Amniotic stem cell (primary cell): Measurements from ENCODE around the gene GGPS1.
"Not testable (repeated sequence)": the region's sequence is repeated elsewhere in the genome, so short reads cannot be mapped to it uniquely, and the experiment has no call there.

Source experiments
- DNase-seq: peaks from one replicate; lab custom pipeline; 2025; lab: John Stamatoyannopoulos, UW

The GGPS1 gene

DNA sequence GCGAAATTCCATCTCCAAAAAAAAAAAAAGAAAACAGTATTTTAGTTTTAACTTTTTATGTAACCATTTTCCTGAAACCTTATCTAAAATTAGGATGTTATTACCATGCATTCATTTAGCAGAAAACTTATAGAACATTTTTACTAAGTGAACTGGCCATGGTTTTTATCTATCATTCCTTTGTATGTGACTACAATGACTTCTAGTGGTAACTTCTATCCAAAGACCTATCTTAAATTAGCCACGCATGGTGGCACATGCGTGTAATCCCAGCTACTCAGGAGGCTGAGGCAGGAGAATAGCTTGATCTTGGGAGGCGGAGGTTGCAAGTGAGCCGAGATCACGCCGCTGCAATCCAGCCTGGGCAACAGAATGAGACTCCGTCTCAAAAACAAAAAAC, 11.4 kb downstream of the GGPS1 start:
- DNase-seq, result no peak

DNA sequence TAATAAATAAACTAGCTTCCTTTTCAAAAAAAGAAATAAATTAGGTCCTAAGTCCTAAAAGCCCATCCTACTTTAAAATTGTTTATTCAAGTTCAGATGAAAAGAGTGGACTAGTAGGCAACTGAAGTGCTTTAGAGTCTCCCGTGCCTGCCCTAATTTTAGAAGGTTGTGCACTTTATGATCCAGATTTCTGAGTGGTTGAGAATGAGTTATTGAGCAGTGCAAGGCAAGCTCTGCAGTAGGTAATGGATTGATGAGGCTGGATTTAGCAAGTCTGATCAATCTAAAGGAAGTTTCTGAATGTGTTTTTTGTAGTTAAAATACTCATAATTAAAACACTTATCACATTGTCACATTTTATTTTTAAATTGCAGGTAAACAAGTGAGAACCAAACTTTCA, 13.0 kb downstream of the GGPS1 start:
- no peak for DNase-seq

DNA sequence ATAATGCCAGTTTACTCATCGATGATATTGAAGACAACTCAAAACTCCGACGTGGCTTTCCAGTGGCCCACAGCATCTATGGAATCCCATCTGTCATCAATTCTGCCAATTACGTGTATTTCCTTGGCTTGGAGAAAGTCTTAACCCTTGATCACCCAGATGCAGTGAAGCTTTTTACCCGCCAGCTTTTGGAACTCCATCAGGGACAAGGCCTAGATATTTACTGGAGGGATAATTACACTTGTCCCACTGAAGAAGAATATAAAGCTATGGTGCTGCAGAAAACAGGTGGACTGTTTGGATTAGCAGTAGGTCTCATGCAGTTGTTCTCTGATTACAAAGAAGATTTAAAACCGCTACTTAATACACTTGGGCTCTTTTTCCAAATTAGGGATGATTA, 13.7 kb downstream of the GGPS1 start:
- no peak for DNase-seq

DNA sequence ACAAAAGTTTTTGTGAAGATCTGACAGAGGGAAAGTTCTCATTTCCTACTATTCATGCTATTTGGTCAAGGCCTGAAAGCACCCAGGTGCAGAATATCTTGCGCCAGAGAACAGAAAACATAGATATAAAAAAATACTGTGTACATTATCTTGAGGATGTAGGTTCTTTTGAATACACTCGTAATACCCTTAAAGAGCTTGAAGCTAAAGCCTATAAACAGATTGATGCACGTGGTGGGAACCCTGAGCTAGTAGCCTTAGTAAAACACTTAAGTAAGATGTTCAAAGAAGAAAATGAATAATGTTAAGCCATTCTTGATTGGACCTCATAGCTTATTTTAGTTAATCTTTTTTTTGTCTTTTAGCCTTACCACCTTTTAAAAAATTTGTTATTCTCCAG, 14.1 kb downstream of the GGPS1 start:
- no peak for DNase-seq

DNA sequence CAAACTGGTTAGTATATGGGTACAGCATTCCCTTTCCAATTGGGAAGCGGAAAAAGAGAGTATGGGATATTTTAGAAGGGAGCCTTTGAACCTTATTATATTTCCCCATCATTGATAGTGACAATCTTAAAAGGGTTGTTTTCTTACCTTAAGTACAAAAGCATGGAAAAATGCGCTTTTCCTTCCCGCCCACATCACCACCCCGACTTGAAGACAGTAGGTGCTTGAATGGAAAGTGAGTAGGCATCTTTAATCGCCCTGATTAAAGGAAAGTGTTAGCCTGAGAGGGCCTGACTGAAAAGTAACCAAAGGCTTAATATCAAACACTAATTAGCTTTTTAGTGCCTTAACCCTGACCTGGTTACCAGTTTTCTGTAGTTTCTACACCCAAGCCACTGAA, 15.4 kb downstream of the GGPS1 start:
- no peak for DNase-seq

DNA sequence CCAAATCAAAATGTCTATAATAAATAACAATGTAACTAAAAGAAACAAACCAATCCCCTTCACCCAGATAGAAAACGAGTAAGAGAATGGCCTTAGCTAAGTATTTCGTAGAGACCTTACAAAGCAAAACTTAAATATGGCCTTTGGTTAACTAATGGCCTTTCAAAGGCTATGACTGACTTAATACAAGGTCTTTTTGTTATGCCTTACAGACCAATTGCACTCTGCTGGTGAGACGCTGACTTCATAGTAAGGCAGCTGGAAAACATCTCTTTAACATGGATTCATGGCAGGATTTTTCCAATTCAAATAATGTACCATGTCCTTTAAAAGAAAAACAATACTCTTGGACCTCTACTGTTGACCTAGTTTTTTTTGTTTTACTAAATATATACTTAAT, 23.1 kb downstream of the GGPS1 start:
- DNase-seq, result no peak

DNA sequence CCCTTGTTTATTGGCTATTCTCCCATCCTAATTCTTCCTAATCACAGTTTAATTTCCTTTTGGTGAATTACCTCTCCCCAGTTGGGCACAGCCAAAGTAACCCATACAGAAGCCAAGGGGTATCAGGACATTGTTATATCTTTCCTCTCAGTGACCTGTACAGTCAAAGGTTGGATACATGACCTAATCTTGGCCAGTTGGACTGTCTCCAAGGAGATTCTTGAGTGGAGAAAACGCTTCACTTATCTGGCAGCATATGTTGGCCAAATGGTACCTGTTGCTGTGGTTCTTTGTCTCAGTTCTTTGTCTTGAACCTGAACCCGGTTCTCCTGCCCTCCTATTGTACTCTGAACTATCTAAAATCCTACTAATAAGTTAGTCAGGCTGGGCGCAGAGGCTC, 23.5 kb downstream of the GGPS1 start:
- DNase-seq, result no peak

DNA sequence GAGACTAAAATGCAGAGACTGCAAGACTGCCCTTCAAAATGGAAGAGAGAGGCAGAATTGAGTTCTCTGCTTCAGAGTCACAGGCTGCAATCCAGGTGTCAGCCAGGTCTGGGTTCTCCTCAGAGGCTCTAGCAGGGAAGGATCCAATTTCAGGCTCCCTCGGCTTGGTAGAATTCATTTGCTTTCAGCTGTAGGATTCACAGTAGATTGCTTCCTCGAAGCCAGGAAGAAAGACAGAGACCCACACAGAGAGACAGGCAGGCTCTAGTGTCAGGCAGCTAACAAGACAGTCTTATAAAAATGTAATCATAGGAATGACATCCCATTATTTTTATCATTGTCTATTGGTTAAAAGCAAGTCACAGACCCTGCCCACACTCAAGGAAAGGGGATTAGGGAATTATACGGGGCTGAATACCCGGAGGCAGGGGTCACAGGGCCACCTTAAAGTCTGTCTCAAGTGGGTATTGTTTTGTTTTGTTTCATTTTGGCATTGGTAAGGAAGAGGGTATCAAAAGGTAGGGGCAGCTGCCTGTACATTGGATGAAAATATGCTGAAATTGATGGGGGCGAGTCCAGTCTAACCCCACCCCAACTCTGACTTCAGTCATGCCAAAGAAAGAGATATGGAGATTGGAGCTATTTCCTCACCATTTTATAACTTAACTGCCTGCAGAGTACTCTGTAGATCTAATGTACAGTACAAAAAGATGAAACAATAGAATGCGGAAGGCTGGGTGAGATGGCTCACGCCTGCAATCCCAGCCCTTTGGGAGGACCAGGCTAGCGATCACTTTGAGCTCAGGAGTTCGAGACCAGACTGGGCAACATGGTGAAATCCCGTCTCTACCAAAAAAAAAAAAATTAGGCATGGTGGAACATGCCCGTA, 29.4 kb downstream of the GGPS1 start:
- no peak for DNase-seq

DNA sequence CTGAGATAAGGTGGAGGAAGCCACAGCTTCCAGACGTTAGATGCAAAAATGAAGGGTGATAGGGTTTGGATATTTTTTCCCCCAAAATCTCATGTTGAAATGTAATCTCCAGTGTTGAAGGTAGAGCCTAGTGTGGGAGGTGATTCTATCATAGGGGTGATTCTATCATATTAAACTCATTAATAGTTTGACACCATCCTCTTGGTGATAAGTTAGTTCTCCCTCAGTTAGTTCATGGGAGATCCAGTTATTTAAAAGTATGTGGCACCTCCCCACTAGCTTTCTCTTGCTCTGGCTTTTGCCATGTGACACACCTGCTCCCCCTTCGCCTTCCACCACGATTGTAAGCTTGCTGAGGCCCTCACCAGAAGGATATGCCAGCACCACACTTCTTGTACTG, 30.5 kb downstream of the GGPS1 start:
- DNase-seq, result no peak

DNA sequence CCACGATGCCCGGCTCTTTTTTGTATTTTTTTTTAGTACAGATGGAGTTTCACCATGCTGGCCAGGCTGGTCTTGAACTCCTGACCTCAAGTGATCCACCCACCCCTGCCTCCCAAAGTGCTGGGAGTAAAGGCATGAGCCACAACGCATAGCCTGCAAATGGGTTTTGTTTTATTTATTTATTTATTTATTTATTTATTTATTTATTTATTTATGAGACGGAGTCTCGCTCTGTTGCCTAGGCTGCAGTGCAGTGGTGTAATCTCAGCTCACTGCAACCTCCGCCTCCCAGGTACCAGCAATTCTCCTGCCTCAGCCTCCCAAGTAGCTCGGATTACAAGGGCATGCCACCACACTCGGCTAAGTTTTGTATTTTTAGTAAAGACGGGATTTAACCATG, 35.8 kb downstream of the GGPS1 start:
- not testable (repeated sequence) for DNase-seq

DNA sequence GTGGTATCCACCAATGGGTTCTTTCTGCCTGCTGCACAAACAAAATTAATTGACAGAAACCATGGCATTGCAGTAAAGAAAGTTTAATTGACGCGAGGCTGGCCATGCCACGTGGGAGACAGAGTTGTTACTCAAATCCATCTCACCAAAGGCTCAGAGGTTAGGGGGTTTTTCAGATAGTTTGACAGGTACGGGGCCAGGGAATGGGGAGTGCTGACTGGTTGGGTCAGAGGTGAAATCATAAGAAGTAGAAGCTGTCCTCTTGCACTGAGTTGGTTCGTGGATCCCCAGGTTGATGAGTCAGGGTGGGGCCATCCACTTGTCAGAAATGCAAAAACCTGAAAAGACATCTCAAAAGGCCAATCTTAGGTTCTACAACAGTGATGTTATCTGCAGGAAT, 37.9 kb downstream of the GGPS1 start:
- DNase-seq, result no peak

DNA sequence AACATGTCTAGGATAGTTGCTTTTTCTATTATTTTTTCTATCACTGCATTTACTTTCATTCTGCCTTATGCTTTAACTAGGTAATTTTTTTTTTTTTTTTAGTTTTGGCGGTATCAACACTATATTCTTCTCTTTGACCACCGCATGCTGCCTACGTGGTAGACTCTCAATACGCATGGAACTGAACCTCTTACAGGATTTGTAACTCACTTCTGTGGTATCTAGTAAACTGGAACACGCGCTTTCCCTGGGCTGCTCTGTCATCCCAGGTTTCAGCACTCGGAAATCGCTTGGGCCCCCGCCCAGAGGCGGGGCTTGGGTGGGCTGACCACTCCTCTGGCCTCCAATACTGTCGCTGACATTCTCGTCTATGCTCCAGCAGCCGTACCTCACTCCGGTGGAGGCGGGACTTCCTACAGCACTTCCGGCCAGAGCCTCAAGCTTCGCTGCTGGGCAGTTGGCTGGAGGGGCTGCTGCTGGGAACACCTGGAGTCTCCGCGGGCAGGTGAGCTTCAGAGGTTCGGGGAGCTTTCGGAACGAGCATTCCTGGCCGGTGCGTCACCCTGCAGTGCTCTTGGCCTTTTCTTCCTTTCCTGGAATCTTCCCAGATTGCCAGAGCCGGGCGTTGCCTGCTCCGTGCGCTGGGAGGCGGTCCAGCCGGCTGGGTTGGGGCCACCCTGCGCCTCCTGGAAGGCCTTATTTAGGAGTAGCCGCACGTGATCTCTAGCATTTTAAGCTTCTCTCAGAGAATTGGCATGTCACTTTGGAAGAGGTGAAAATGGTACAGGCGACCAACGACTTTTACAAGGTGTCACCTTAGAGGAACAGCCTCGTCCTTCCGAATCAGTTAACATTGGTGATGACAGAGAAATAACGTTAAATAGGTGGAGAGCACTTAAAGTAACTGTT, 38.9 kb downstream of the GGPS1 start, which contains the start of gene TBCE:
TBCE (plus strand) TSS at position 428 of the 909 bp plus-strand sequence. CDS start 12,623 bp downstream, outside the sequence.
- DNase-seq, result peak; percentile 97

DNA sequence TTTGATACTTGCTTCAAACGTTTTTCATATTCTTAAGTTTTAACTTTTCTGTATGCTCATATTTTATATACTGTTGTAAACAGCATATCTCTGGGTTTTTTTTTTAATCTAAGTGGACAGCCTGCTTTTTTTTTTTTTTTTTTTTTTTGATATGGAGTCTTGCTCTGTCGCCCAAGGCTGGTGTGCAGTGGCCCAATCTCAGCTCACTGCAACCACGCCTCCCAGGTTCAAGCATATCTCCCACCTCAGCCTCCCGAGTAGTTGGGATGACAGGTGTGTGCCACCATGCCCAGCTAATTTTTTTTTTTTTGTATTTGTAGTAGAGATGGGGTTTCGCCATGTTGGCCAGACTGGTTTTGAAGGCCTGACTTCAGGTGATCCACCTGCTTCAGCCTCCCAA, 40.1 kb downstream of the GGPS1 start:
- no peak for DNase-seq

DNA sequence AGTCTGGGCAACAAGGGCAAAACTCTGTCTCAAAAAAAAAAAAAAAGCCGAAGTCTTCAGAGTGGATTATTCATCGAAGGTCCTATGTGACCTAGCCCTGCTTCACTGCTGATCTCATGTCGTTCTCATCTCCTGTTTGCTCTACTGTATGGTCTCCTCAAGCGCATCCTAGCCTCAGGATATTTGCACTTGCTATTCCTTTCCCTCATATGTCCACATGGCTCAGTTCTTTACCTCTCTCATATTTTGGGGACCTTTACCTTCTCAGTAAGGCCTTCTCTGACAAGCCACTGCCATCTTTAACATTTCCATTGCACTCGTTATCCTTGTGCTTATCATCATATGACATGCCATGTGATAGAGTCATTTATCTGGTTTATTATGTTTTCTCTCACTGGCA, 41.4 kb downstream of the GGPS1 start:
- no peak for DNase-seq

DNA sequence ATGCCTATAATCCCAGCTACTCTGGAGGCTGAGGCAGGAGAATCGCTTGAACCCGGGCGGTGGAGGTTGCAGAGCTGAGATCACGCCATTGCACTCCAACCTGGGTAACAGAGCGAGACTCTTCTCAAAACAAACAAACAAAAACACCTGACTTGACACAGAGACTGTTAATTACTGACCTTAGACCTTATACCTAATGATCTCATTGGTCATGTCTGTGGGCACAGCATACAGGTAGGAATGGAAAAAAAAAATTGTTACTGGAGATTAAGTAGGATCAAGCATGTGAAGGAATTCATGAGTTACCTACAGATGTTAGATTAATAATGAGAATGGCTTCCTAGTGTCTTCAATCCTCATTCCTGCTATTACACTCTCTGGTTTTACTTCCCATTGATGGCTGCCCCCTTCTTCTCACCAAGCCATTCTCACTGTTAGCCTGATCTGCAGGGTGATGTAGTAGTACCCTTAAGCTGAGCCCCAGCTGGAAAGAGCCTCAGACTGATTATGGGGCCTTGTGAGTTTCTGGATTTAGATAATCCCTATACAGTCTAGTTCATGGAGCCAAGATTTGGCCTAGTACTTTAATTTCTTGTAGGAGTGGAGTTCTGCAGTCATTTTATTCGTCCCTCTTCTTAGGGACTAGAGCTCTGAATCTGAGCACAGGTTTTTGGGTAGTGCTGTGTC, 47.7 kb downstream of the GGPS1 start:
- DNase-seq, result no peak

DNA sequence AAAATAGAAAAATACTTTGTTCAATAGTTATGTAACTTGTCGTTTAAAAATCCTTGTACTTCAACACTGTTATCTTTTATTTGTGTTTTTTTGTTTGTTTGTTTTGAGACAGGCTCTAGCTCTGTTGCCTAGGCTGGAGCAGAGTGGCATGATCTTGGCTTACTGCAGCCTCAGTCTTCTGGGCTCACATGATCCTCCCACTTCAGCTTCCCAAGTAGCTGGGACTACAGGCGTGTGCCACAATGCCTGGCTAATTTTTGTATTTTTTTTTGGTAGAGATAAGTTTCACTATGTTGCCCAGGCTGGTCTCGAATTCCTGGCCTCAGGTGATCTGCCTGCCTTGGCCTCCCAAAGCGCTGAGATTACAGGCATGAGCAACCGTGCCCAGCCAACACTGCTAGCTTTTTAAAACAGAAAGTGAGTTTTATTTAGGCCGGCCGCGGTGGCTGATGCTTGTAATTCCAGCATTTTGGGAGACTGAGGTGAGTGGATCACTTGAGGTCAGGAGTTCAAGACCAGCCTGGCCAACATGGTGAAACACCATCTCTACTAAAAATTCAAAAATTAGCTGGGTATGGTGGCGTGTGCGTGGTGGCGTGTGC, 49.9 kb downstream of the GGPS1 start:
- not testable (repeated sequence) for DNase-seq

DNA sequence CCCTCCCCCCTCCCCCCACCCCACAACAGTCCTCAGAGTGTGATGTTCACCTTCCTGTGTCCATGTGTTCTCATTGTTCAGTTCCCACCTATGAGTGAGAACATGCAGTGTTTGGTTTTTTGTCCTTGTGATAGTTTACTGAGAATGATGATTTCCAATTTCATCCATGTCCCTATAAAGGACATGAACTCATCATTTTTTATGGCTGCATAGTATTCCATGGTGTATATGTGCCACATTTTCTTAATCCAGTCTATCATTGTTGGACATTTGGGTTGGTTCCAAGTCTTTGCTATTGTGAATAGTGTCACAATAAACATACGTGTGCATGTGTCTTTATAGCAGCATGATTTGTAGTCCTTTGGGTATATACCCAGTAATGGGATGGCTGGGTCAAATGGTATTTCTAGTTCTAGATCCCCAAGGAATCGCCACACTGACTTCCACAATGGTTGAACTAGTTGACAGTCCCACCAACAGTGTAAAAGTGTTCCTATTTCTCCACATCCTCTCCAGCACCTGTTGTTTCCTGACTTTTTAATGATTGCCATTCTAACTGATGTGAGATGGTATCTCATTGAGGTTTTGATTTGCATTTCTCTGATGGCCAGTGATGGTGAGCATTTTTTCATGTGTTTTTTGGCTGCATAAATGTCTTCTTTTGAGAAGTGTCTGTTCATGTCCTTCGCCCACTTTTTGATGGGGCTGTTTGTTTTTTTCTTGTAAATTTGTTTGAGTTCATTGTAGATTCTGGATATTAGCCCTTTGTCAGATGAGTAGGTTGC, 53.8 kb downstream of the GGPS1 start:
- not testable (repeated sequence) for DNase-seq

DNA sequence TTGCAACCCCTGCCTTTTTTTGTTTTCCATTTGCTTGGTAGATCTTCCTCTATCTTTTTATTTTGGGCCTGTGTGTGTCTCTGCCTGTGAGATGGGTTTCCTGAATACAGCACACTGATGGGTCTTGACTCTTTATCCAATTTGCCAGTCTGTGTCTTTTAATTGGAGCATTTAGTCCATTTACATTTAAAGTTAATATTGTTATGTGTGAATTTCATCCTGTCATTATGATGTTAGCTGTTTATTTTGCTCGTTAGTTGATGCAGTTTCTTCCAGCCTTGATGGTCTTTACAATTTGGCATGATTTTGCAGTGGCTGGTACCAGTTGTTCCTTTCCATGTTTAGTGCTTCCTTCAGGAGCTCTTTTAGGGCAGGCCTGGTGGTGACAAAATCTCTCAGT, 57.3 kb downstream of the GGPS1 start:
- not testable (repeated sequence) for DNase-seq

DNA sequence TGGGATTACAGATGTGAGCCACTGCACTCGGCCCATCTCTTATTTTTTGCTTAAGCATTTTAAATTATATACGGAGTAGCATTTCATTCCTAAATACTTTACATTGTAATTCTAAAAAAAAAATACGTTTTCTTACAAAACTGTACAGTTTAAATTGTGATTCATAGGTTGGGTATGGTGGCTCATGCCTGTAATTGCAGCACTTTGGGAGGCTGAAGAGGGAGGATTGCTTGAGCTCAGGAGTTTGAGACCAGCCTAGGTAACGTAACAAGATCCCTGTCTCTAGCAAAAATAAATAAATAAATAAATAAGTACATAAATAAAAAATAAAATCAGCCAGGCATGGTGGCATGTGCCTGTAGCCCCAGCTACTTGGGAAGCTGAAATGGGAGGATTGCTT, 63.5 kb downstream of the GGPS1 start:
- no peak for DNase-seq
